Measurements from ENCODE around the gene TUBB1.
"Not testable (repeated sequence)": the region's sequence is repeated elsewhere in the genome, so short reads cannot be mapped to it uniquely, and the experiment has no call there.

The TUBB1 gene

DNA sequence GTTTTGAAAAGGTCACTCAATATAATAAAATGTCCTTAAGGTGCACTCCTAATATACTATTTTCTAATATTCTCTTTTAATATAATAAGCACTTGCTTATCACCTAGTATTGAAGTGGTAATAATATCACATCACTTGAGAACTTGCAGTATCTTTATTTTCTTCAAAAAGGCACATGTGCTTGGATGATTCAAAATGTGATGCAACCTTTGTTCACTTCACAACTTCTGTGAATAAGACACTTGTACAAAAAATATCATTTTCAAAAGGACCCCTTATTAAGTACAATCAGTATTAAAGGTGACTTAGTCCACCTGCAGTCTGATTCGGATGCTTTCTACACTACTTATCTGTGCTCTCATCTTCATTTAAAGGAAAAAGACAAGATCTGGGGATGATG is 20.0 kb downstream of the TUBB1 start:
- H3K36me3 ChIP-seq (ENCODE audit: insufficient read depth, low read length): peaks cover 40% of the 10 kb centered on the region; the same call in 1 of the 2 replicates
- peak overlapping the region; percentile 84 for H3K4me2 ChIP-seq (ENCODE audit: low read depth, low read length, poor library complexity, severe bottlenecking)
- H3K9me2 ChIP-seq (replicated peaks; ENCODE audit: low read depth, low read length): no peaks in the 10 kb centered on the region
- H3F3A ChIP-seq (ENCODE audit: low read depth): no peaks in the 10 kb centered on the region
- H3K4me3 ChIP-seq (ENCODE audit: low read length, poor library complexity, severe bottlenecking): peak overlapping the region; percentile 89
- H3K27me3 ChIP-seq (ENCODE audit: insufficient read depth, low read length, poor library complexity, severe bottlenecking): no peaks in the 10 kb centered on the region
- H3K9ac ChIP-seq (ENCODE audit: low read depth, low read length, poor library complexity, severe bottlenecking): peak overlapping the region; percentile 83
- no peak overlapping the region for H2AFZ ChIP-seq (ENCODE audit: low read length)
- peaks cover 70% of the 10 kb centered on the region for H4K20me1 ChIP-seq (ENCODE audit: insufficient read depth, low read length, poor library complexity, severe bottlenecking)
- H3K9me3 ChIP-seq (ENCODE audit: insufficient read depth, low read depth, low read length): no peaks in the 10 kb centered on the region
- TF ChIP-seq EZH2phosphoT487 (IDR thresholded peaks at IDR 0.05; ENCODE audit: borderline replicate concordance): no peak
- TF ChIP-seq, protein P1, sequence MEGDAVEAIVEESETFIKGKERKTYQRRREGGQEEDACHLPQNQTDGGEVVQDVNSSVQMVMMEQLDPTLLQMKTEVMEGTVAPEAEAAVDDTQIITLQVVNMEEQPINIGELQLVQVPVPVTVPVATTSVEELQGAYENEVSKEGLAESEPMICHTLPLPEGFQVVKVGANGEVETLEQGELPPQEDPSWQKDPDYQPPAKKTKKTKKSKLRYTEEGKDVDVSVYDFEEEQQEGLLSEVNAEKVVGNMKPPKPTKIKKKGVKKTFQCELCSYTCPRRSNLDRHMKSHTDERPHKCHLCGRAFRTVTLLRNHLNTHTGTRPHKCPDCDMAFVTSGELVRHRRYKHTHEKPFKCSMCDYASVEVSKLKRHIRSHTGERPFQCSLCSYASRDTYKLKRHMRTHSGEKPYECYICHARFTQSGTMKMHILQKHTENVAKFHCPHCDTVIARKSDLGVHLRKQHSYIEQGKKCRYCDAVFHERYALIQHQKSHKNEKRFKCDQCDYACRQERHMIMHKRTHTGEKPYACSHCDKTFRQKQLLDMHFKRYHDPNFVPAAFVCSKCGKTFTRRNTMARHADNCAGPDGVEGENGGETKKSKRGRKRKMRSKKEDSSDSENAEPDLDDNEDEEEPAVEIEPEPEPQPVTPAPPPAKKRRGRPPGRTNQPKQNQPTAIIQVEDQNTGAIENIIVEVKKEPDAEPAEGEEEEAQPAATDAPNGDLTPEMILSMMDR (conservative IDR thresholded peaks at IDR 0.05; ENCODE audit: low read length): no peak
- peaks cover 78% of the 10 kb centered on the region for H3K79me2 ChIP-seq (ENCODE audit: insufficient read depth, low read length)
- peaks cover 63% of the 10 kb centered on the region for H3K4me1 ChIP-seq (ENCODE audit: insufficient read depth, low read length, poor library complexity, severe bottlenecking)

DNA sequence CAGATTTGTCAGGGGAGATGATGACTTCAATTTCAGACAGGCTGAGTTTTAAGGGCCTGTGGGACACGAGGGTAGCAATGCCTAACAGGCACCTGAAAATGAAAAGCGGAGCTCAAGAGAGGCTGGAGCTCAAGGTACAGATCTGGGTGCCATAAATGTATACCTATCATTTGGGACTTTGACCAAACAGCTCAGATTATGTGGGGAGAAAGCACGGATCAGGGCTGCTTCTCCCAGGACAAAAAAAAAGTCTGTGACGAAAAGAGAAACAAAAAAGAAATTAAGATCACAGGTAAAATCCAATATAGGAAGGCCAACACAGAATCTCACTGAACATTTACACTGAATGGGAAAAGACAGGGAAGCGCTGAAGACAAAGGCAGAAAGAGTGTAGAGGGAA is 21.4 kb downstream of the TUBB1 start:
- H3K4me1 ChIP-seq (ENCODE audit: insufficient read depth, low read length, poor library complexity, severe bottlenecking): peaks cover 63% of the 10 kb centered on the region
- H4K20me1 ChIP-seq (ENCODE audit: insufficient read depth, low read length, poor library complexity, severe bottlenecking): peaks cover 62% of the 10 kb centered on the region
- peak overlapping the region; percentile 84 for H3K4me2 ChIP-seq (ENCODE audit: low read depth, low read length, poor library complexity, severe bottlenecking)
- H3F3A ChIP-seq (ENCODE audit: low read depth): no peaks in the 10 kb centered on the region
- H3K4me3 ChIP-seq (ENCODE audit: low read length, poor library complexity, severe bottlenecking): peak overlapping the region; percentile 89
- no peaks in the 10 kb centered on the region for H3K9me3 ChIP-seq (ENCODE audit: insufficient read depth, low read depth, low read length)
- H3K79me2 ChIP-seq (ENCODE audit: insufficient read depth, low read length): peaks cover 70% of the 10 kb centered on the region
- TF ChIP-seq, protein P1 (conservative IDR thresholded peaks at IDR 0.05; ENCODE audit: low read length): no peak
- TF ChIP-seq EZH2phosphoT487 (IDR thresholded peaks at IDR 0.05; ENCODE audit: borderline replicate concordance): no peak
- H3K36me3 ChIP-seq (ENCODE audit: insufficient read depth, low read length): peaks cover 26% of the 10 kb centered on the region; the same call in 1 of the 2 replicates
- H3K27me3 ChIP-seq (ENCODE audit: insufficient read depth, low read length, poor library complexity, severe bottlenecking): no peaks in the 10 kb centered on the region
- peak overlapping the region; percentile 83 for H3K9ac ChIP-seq (ENCODE audit: low read depth, low read length, poor library complexity, severe bottlenecking)
- H3K9me2 ChIP-seq (replicated peaks; ENCODE audit: low read depth, low read length): no peaks in the 10 kb centered on the region
- no peak overlapping the region for H2AFZ ChIP-seq (ENCODE audit: low read length)

DNA sequence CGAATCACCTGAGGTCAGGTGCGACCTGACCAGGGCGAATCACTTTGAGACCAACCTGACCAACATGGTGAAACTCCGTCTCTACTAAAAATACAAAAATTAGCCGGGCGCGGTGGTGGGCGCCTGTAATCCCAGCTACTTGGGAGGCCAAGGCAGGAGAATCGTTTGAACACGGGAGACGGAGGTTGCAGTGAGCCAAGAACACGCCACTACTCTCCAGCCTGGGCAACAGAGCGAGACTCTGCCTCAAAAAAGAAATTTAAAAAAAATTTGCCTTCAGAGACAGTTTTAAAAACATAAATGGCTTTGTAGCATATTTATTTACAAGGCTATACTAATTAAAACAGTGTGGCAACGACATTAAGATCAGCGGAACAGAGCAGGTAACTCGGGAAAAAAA is 22.3 kb downstream of the TUBB1 start:
- Histone ChIP-seq H3K9ac (ENCODE audit: low read depth, low read length, poor library complexity, severe bottlenecking) (peak overlapping the region; percentile 83), H3K4me2 (ENCODE audit: low read depth, low read length, poor library complexity, severe bottlenecking) (peak overlapping the region; percentile 84), H3K36me3 (ENCODE audit: insufficient read depth, low read length) (peaks cover 18% of the 10 kb centered on the region; the same call in 1 of the 2 replicates), H4K20me1 (ENCODE audit: insufficient read depth, low read length, poor library complexity, severe bottlenecking) (peaks cover 56% of the 10 kb centered on the region), H3K79me2 (ENCODE audit: insufficient read depth, low read length) (peaks cover 62% of the 10 kb centered on the region), H3K4me3 (ENCODE audit: low read length, poor library complexity, severe bottlenecking) (peak overlapping the region; percentile 89), H3K4me1 (ENCODE audit: insufficient read depth, low read length, poor library complexity, severe bottlenecking) (peaks cover 63% of the 10 kb centered on the region)
- not testable (repeated sequence) for H3K9me2 ChIP-seq (replicated peaks; ENCODE audit: low read depth, low read length); H3K9me3 ChIP-seq (ENCODE audit: insufficient read depth, low read depth, low read length); H2AFZ ChIP-seq (ENCODE audit: low read length); H3F3A ChIP-seq (ENCODE audit: low read depth); H3K27me3 ChIP-seq (ENCODE audit: insufficient read depth, low read length, poor library complexity, severe bottlenecking)

DNA sequence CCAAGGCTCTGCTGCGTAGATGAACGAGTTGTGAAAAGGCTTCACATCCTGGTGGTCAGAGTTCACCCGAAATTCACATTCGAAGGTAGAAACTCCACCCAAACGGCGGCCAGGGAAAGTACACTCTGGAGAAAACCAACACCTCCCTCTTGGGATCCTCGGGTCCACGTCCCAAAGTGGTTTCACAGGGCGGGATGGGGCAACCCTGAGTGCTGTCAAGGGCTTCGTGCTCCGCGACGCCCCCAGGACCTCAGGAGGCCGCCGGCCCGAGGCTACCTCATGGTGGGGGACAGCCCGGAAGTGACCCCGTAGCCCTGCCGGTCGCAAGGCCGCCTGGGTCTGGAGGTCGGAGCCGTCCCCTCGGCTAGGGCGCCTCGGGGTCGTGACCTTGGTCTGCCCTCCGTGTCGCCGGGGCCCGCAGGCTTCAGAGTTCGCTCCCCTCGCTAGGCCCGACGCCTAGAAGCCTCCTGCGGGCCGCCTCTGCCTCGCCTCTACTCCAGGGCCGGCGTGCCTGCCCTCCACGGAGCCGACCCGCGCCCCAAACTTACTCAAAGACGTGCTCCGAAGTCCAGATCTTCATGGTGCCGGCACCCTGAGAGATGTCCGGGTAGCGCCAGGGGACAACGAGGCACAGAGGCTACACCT is 23.0 kb downstream of the TUBB1 start, which contains the start of gene PRELID3B:
Gene PRELID3B (minus strand): TSS at position 636 of the 645 bp plus-strand sequence. CDS start 56 bp downstream, at position 580.
- H3K4me2 ChIP-seq (ENCODE audit: low read depth, low read length, poor library complexity, severe bottlenecking): peak within 1 kb of the TSS; percentile 96
- no peak for TF ChIP-seq EZH2phosphoT487 (IDR thresholded peaks at IDR 0.05; ENCODE audit: borderline replicate concordance)
- TF ChIP-seq, protein P1 (conservative IDR thresholded peaks at IDR 0.05; ENCODE audit: low read length): 0 out of 2 replicates have a peak, but pooled peaks have one; percentile 12
- peaks cover 48% of the 10 kb centered on the region for H4K20me1 ChIP-seq (ENCODE audit: insufficient read depth, low read length, poor library complexity, severe bottlenecking)
- H3K9me2 ChIP-seq (replicated peaks; ENCODE audit: low read depth, low read length): no peaks in the 10 kb centered on the region
- peak within 1 kb of the TSS; percentile 83 for H3K9ac ChIP-seq (ENCODE audit: low read depth, low read length, poor library complexity, severe bottlenecking)
- no peaks in the 10 kb centered on the region for H3K27me3 ChIP-seq (ENCODE audit: insufficient read depth, low read length, poor library complexity, severe bottlenecking)
- peaks cover 56% of the 10 kb centered on the region for H3K4me1 ChIP-seq (ENCODE audit: insufficient read depth, low read length, poor library complexity, severe bottlenecking)
- H3K9me3 ChIP-seq (ENCODE audit: insufficient read depth, low read depth, low read length): no peaks in the 10 kb centered on the region
- peaks cover 10% of the 10 kb centered on the region; the same call in 1 of the 2 replicates for H3K36me3 ChIP-seq (ENCODE audit: insufficient read depth, low read length)
- no peaks in the 10 kb centered on the region for H3F3A ChIP-seq (ENCODE audit: low read depth)
- peak within 1 kb of the TSS; percentile 100 for H2AFZ ChIP-seq (ENCODE audit: low read length)
- H3K79me2 ChIP-seq (ENCODE audit: insufficient read depth, low read length): peaks cover 54% of the 10 kb centered on the region
- peak within 1 kb of the TSS; percentile 89 for H3K4me3 ChIP-seq (ENCODE audit: low read length, poor library complexity, severe bottlenecking)

Data from Loucy (cell line).